ENCODE results near the gene CLIC1. TPM values are rescaled to one million over a fixed set of nuclear protein-coding genes. Genes with fewer than 3 reads are reported as not detected.

CLIC1 gene
- polyA plus RNA-seq (ENCODE audit: insufficient read length) = 102 TPM

GRCh38 chr6:31736021-31736767, at the start of gene CLIC1:
TSS of gene CLIC1 (minus strand) at chr6:31736530. CDS start at chr6:31736300, 230 bp downstream.
- DNase-seq (ENCODE audit: low read depth) = no peak

GRCh38 chr6:31785475-31785874, 49.1 kb upstream of the CLIC1 start:
- no peak for DNase-seq (ENCODE audit: low read depth)

GRCh38 chr6:31784098-31784925, 48.0 kb upstream of the CLIC1 start:
- DNase-seq (ENCODE audit: low read depth) = no peak

- no peak for DNase-seq (ENCODE audit: low read depth)
These were observed 46.0 kb upstream of the CLIC1 start for GRCh38 chr6:31782126-31782855.

GRCh38 chr6:31781244-31782125, 45.2 kb upstream of the CLIC1 start:
- DNase-seq (ENCODE audit: low read depth) = no peak

GRCh38 chr6:31780507-31781243, 44.3 kb upstream of the CLIC1 start:
- no peak for DNase-seq (ENCODE audit: low read depth)

GRCh38 chr6:31779908-31780307, 43.6 kb upstream of the CLIC1 start:
- no peak for DNase-seq (ENCODE audit: low read depth)

GRCh38 chr6:31778999-31779885, 42.9 kb upstream of the CLIC1 start:
- DNase-seq (ENCODE audit: low read depth) = no peak

- no peak for DNase-seq (ENCODE audit: low read depth)
These were observed 41.9 kb upstream of the CLIC1 start for GRCh38 chr6:31778193-31778592.

- no peak for DNase-seq (ENCODE audit: low read depth)
These were observed 41.3 kb upstream of the CLIC1 start for GRCh38 chr6:31777667-31778050.

GRCh38 chr6:31776989-31777666, 40.8 kb upstream of the CLIC1 start, which contains the start of gene VWA7:
TSS of gene VWA7 (minus strand) at chr6:31777328. CDS start at chr6:31776779, 549 bp downstream.
- no peak for DNase-seq (ENCODE audit: low read depth)

GRCh38 chr6:31776485-31776988, 40.2 kb upstream of the CLIC1 start:
- no peak for DNase-seq (ENCODE audit: low read depth)

GRCh38 chr6:31775633-31776484, 39.5 kb upstream of the CLIC1 start:
- DNase-seq (ENCODE audit: low read depth) = no peak

GRCh38 chr6:31775184-31775583, 38.9 kb upstream of the CLIC1 start:
- DNase-seq (ENCODE audit: low read depth) = no peak

- DNase-seq (ENCODE audit: low read depth) = no peak
These were observed 35.6 kb upstream of the CLIC1 start for GRCh38 chr6:31771992-31772358.

- no peak for DNase-seq (ENCODE audit: low read depth)
These were observed 34.5 kb upstream of the CLIC1 start for GRCh38 chr6:31770860-31771259.

GRCh38 chr6:31769684-31770371, 33.5 kb upstream of the CLIC1 start:
- DNase-seq (ENCODE audit: low read depth) = no peak
